A549 (cell line): ENCODE data around the gene LSM11. TPM values are rescaled to one million over a fixed set of nuclear protein-coding genes. Genes with fewer than 3 reads are reported as not detected.

Source experiments
- ATAC-seq, 2 experiments: fragments of 200-7000 bp in 1 of 2; fragments of >200 bp in 1 of 2; cut with Nextera tagmentation in 1 of 2; cut with Tn5 transposase in 1 of 2; 3 replicates each; pipeline versions ENCODE4 v1.8.0 to v1.9.1; 2018 to 2020; ENCODE audit warnings: mild to moderate bottlenecking in 1 of 2, moderate library complexity in 1 of 2
- CTCF ChIA-PET: fragments of 300-600 bp; sonication (Branson Sonifier 250); formaldehyde crosslinking; extraction: SDS; loops from one replicate; lab custom pipeline; 2021; ENCODE audit warnings: antibody characterized with exemption, inconsistent platforms; lab: Yijun Ruan, JAX
- POLR2A ChIA-PET: fragments of 350-600 bp; formaldehyde crosslinking; extraction: SDS; loops from one replicate; lab custom pipeline; 2021; ENCODE audit warnings: antibody characterized with exemption, inconsistent platforms; lab: Yijun Ruan, JAX
- DNase-seq, 2 experiments: peaks; one replicate each; pipeline versions ENCODE4 v3.0.0 to v3.0.0-alpha.2; 2011 to 2016; ENCODE audit warnings: low read depth in 1 of 2, low spot score in 1 of 2
- FAIRE-seq: peaks from 2 replicates; lab custom pipeline; 2011; peaks lifted over from hg19 to GRCh38; lab: Jason Lieb, UNC
- H3K27ac ChIP-seq, 2 experiments: fragments of >200 bp; sonication (Bioruptor Twin); formaldehyde crosslinking; 3 replicates each; pipeline ENCODE4 v1.5.1; 2016 to 2017
- H3K4me1 ChIP-seq: fragments of >200 bp; sonication (Bioruptor Twin); formaldehyde crosslinking; 3 replicates; pipeline ENCODE4 v1.6.1; 2016
- H3K4me2 ChIP-seq: fragments of >200 bp; sonication (Bioruptor Twin); formaldehyde crosslinking; 3 replicates; pipeline ENCODE4 v1.6.1; 2016
- H3K4me3 ChIP-seq: fragments of >200 bp; sonication (Bioruptor Twin); formaldehyde crosslinking; 3 replicates; pipeline ENCODE4 v1.5.1; 2016
- H3K9me3 ChIP-seq: fragments of >200 bp; sonication (Bioruptor Twin); formaldehyde crosslinking; 3 replicates; pipeline ENCODE4 v1.6.1; 2016
- CHD4 ChIP-seq: fragments of 200-600 bp; sonication (generic); IDR thresholded peaks from 2 replicates; pipeline ENCODE4 v1.6.1; 2016; ENCODE audit warnings: antibody characterized with exemption, mild to moderate bottlenecking, borderline replicate concordance
- EHF ChIP-seq: fragments of 250-450 bp; sonication (Bioruptor Pico); IDR thresholded peaks from 2 replicates; pipeline ENCODE4 v1.5.0; 2020; ENCODE audit warnings: mild to moderate bottlenecking
- EHMT2 ChIP-seq: fragments of 200-600 bp; sonication (generic); IDR thresholded peaks from 2 replicates; pipeline ENCODE4 v1.6.1; 2016; ENCODE audit warnings: antibody characterized with exemption, low read depth, mild to moderate bottlenecking, moderate library complexity
- EP300 ChIP-seq, 2 experiments: fragments of >200 bp; sonication (Bioruptor Twin); formaldehyde crosslinking; IDR thresholded peaks; 2 replicates in 1 of 2; 3 replicates in 1 of 2; pipeline ENCODE4 v1.6.1; 2016 to 2017
- FOSL2 ChIP-seq, 2 experiments: fragments of 450-650 bp in 1 of 2; fragments of >200 bp in 1 of 2; sonication (Bioruptor Twin) in 1 of 2; formaldehyde crosslinking; IDR thresholded peaks; 2 replicates each; pipeline versions ENCODE4 v1.5.0 to v1.6.1; 2016 to 2020; ENCODE audit warnings: mild to moderate bottlenecking in 1 of 2, moderate library complexity in 1 of 2
- FOXS1 ChIP-seq: fragments of 250-450 bp; sonication (Bioruptor Pico); IDR thresholded peaks from 2 replicates; pipeline ENCODE4 v1.5.0; 2020; ENCODE audit warnings: mild to moderate bottlenecking, moderate library complexity
- GATA3 ChIP-seq: IDR thresholded peaks from 2 replicates; pipeline ENCODE4 v1.6.1; 2012; ENCODE audit warnings: borderline replicate concordance
- HDAC2 ChIP-seq: fragments of 200-600 bp; sonication (generic); IDR thresholded peaks from 2 replicates; pipeline ENCODE4 v1.6.1; 2016
- HEYL ChIP-seq: fragments of 250-450 bp; sonication (Bioruptor Pico); IDR thresholded peaks from 2 replicates; pipeline ENCODE4 v1.8.0; 2021; ENCODE audit warnings: mild to moderate bottlenecking, moderate library complexity
- HMGXB4 ChIP-seq: fragments of 250-450 bp; sonication (Bioruptor Pico); IDR thresholded peaks from 2 replicates; pipeline ENCODE4 v1.5.0; 2021; ENCODE audit warnings: mild to moderate bottlenecking, moderate library complexity, borderline replicate concordance
- HOXB5 ChIP-seq: fragments of 250-450 bp; sonication (Bioruptor Pico); IDR thresholded peaks from 2 replicates; pipeline ENCODE4 v1.5.0; 2020; ENCODE audit warnings: mild to moderate bottlenecking, moderate library complexity
- JUNB ChIP-seq: fragments of >200 bp; sonication (Bioruptor Twin); formaldehyde crosslinking; IDR thresholded peaks from 2 replicates; pipeline ENCODE4 v1.6.1; 2016
- KDM1A ChIP-seq: fragments of 200-600 bp; sonication (generic); IDR thresholded peaks from 2 replicates; pipeline ENCODE4 v1.6.1; 2016; ENCODE audit warnings: low read depth, mild to moderate bottlenecking
- MAZ ChIP-seq: fragments of 150-350 bp; IDR thresholded peaks from 2 replicates; pipeline ENCODE4 v1.6.1; 2014; ENCODE audit warnings: antibody characterized with exemption, low read depth, low read length, borderline replicate concordance
- NFE2L2 ChIP-seq: fragments of 150-350 bp; conservative IDR thresholded peaks from 2 replicates; pipeline ENCODE4 v1.6.1; 2014; ENCODE audit warnings: low read length
- PHF8 ChIP-seq: fragments of 200-600 bp; sonication (generic); IDR thresholded peaks from 2 replicates; pipeline ENCODE4 v1.6.1; 2016; ENCODE audit warnings: low read depth, mild to moderate bottlenecking, antibody characterized with exemption, moderate library complexity, borderline replicate concordance
- RARB ChIP-seq: fragments of 250-450 bp; sonication (Bioruptor Pico); IDR thresholded peaks from 2 replicates; pipeline ENCODE4 v1.8.0; 2021; ENCODE audit warnings: mild to moderate bottlenecking, moderate library complexity
- TFCP2L1 ChIP-seq: fragments of 250-450 bp; sonication (Bioruptor Pico); IDR thresholded peaks from 2 replicates; pipeline ENCODE4 v1.5.0; 2021; ENCODE audit warnings: mild to moderate bottlenecking
- ZC3H11A ChIP-seq: fragments of 450-650 bp; IDR thresholded peaks from 2 replicates; pipeline ENCODE4 v1.6.1; 2014; ENCODE audit warnings: antibody characterized with exemption, mild to moderate bottlenecking
- WGBS: methylation state at CpG from one replicate; pipeline ENCODE4 v1.1.6; 2017; ENCODE audit errors: missing lambda C conversion rate; 5-methylcytosine and 5-hydroxymethylcytosine counted together
- polyA plus RNA-seq, 4 experiments: library from polyadenylated mRNA; depleted of rRNA in 3 of 4; stranded (reverse); fragments of >200 nt; fragmentation: RNase III in 1 of 4; extraction: RNeasy Plus Mini Kit Qiagen cat#74134 plus additional on column Dnase treatment in 1 of 4; gene quantifications; 2 replicates in 3 of 4; 3 replicates in 1 of 4; pipeline ENCODE4 v1.2.3, GENCODE V29; 2011 to 2017
- TF ChIP-seq, protein P1 (sequence below): IDR thresholded peaks from 2 replicates; pipeline ENCODE4 v1.6.1; 2012; ENCODE audit warnings: low read depth, borderline replicate concordance
- TF ChIP-seq, protein P2 (sequence below): fragments of 250-450 bp; sonication (Bioruptor Pico); IDR thresholded peaks from 2 replicates; pipeline ENCODE4 v1.5.0; 2020; ENCODE audit warnings: low read depth, mild to moderate bottlenecking, moderate library complexity

The LSM11 gene
- polyA plus RNA-seq, 2 of the 4 experiments (the other 2 are of a cell fraction): 2.9 to 4.1 TPM

- TF ChIP-seq KDM1A (no peak), TFCP2L1 (CRISPR knock-in tag) (no peak), MAZ (no peak)
- TF ChIP-seq, protein P1, sequence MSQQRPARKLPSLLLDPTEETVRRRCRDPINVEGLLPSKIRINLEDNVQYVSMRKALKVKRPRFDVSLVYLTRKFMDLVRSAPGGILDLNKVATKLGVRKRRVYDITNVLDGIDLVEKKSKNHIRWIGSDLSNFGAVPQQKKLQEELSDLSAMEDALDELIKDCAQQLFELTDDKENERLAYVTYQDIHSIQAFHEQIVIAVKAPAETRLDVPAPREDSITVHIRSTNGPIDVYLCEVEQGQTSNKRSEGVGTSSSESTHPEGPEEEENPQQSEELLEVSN: no peak
These were observed 34.6 kb upstream of the LSM11 start (continued) for GRCh38 chr5:157708866-157709265.

DNA sequence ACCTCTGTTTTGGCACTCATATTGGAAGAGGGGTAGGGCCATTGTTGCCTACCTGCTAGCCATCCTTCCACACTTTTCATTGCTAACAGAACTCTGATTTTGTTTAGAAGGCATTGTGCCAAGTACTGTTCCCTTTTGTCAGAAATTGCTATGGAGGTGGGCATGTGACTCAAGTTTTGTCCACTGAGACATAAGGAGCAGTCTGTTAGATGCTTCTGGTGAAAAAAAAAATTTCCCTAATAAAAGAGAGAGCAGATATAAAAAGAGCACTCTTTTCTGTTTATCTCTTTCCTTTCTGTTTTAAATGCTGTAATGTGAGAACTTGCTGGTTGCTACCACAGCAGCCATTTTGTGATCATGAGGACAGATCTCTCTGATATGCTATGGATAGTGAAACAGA, 34.2 kb upstream of the LSM11 start:
- CTCF ChIA-PET: interaction anchor here (3.0 kb wide), 1 partner anchor 9 kb away, joined by 17 read pairs; no protein-coding TSS in a partner anchor
- no peak overlapping the region for H3K4me2 ChIP-seq
- FAIRE-seq (no peak), ATAC-seq (no peak), DNase-seq (no peak)
- POLR2A ChIA-PET: no interaction called here
- H3K4me1 ChIP-seq: peaks cover 5% of the 10 kb centered on the region; the same call in 2 of the 3 replicates
- no peak overlapping the region for H3K4me3 ChIP-seq
- no peak overlapping the region for H3K27ac ChIP-seq
- TF ChIP-seq MAZ: no peak
- TF ChIP-seq GATA3: no peak
- no peak for TF ChIP-seq TFCP2L1 (CRISPR knock-in tag)
- no peak for TF ChIP-seq PHF8
- TF ChIP-seq EHMT2: no peak
- TF ChIP-seq FOXS1 (CRISPR knock-in tag): no peak
- TF ChIP-seq, all 56 proteins: peak for 0
- no peaks in the 10 kb centered on the region for H3K9me3 ChIP-seq

DNA sequence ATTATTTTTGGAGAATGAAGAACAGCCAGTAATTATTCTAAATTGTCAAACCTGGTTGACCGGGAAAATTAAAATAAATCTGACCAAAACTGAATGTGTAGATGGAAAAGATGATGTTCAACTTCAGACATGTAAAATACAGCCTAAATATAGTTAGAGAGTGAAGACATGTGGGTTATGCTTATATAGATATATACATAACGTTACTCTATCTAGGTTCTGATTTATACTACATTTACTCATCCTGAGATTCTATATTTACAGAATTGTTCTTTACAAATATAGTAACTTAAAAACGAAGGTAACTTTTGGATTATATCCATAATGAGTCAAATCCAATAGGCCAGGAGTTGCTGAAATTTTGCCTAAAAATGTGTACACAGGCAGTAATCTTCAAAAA, 33.1 kb upstream of the LSM11 start:
- ChIA-PET POLR2A (interaction anchor here (0.8 kb wide), 1 partner anchor 21 kb away, joined by 3 read pairs; no protein-coding TSS in a partner anchor), CTCF (no interaction called here)
- TF ChIP-seq HEYL (CRISPR knock-in tag) (no peak), NFE2L2 (no peak), CHD4 (no peak), HOXB5 (CRISPR knock-in tag) (no peak), KDM1A (no peak), HDAC2 (no peak), HMGXB4 (no peak), EP300 (IDR thresholded peaks at IDR 0.05) (no peak), EHF (CRISPR knock-in tag) (no peak), MAZ (no peak)
- TF ChIP-seq, protein P2, sequence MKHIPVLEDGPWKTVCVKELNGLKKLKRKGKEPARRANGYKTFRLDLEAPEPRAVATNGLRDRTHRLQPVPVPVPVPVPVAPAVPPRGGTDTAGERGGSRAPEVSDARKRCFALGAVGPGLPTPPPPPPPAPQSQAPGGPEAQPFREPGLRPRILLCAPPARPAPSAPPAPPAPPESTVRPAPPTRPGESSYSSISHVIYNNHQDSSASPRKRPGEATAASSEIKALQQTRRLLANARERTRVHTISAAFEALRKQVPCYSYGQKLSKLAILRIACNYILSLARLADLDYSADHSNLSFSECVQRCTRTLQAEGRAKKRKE (CRISPR knock-in tag): no peak
- Histone ChIP-seq H3K27ac (no peak overlapping the region), H3K9me3 (no peaks in the 10 kb centered on the region), H3K4me3 (no peak overlapping the region), H3K4me2 (0 out of 3 replicates have a peak overlapping the region, but pooled peaks have one; percentile 10), H3K4me1 (peaks cover 5% of the 10 kb centered on the region; the same call in 2 of the 3 replicates)
- DNase-seq (no peak), FAIRE-seq (peak; percentile 18), ATAC-seq (no peak)
- WGBS: 55% methylated on average over 3 of the region's 3 CpGs

DNA sequence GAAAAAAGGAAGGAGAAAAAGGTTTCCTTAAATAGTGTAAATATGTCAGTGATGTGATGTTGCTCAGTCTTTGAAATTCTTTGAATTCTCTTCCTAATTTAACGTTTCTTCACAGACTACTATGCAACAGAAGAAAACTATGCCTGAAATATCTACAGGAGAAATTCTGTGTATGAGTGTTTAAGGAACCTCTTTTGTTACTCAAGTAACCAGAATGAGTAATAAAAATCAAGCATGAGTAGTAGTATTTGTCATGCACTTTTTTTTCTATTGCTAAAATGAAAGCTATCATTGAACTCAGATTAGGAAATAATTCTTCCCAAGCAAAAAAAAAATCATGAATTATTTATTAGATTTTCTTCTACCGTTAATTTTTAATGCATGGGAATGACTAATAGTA, 32.6 kb upstream of the LSM11 start:
- CTCF ChIA-PET: interaction anchor here (1.0 kb wide), 1 partner anchor 96 kb away, joined by 3 read pairs; no protein-coding TSS in a partner anchor
- Histone ChIP-seq H3K4me2 (0 out of 3 replicates have a peak overlapping the region, but pooled peaks have one; percentile 13), H3K9me3 (no peaks in the 10 kb centered on the region), H3K4me3 (no peak overlapping the region), H3K27ac (no peak overlapping the region), H3K4me1 (peaks cover 5% of the 10 kb centered on the region; the same call in 2 of the 3 replicates)
- POLR2A ChIA-PET: interaction anchor here (0.8 kb wide), 1 partner anchor 21 kb away, joined by 3 read pairs; no protein-coding TSS in a partner anchor
- TF ChIP-seq JUNB (0 out of 2 replicates have a peak, but pooled peaks have one; percentile 11), FOSL2 (IDR thresholded peaks at IDR 0.05) (no peak), FOSL2 (CRISPR knock-in tag; IDR thresholded peaks at IDR 0.05) (0 out of 2 replicates have a peak, but pooled peaks have one; percentile 22), RARB (CRISPR knock-in tag) (no peak), ZC3H11A (no peak), CHD4 (no peak)
- DNase-seq (no peak), ATAC-seq (peak; percentile 36 to 56; a peak in 4 of 6 replicates), FAIRE-seq (peak; percentile 61)
- WGBS: 31% methylated on average over 2 of the region's 2 CpGs
